Fibroblast of pulmonary artery (primary cell): ENCODE results near the gene SMTNL2.

Experiments
- DNase-seq: peaks from one replicate; pipeline ENCODE4 v3.0.0-alpha.2; 2010; ENCODE audit warnings: low read depth
- H3K4me3 ChIP-seq: replicated peaks from 2 replicates; pipeline ENCODE4 v1.5.1; 2011; ENCODE audit warnings: low read depth, mild to moderate bottlenecking, control low read depth, low read length, moderate library complexity
- TF ChIP-seq, protein P1 (sequence below): IDR thresholded peaks from 2 replicates; pipeline ENCODE4 v1.5.1; 2011; ENCODE audit warnings: mild to moderate bottlenecking, control low read depth, low read length, inconsistent platforms; ENCODE audit errors: missing control alignments

The SMTNL2 gene

DNA sequence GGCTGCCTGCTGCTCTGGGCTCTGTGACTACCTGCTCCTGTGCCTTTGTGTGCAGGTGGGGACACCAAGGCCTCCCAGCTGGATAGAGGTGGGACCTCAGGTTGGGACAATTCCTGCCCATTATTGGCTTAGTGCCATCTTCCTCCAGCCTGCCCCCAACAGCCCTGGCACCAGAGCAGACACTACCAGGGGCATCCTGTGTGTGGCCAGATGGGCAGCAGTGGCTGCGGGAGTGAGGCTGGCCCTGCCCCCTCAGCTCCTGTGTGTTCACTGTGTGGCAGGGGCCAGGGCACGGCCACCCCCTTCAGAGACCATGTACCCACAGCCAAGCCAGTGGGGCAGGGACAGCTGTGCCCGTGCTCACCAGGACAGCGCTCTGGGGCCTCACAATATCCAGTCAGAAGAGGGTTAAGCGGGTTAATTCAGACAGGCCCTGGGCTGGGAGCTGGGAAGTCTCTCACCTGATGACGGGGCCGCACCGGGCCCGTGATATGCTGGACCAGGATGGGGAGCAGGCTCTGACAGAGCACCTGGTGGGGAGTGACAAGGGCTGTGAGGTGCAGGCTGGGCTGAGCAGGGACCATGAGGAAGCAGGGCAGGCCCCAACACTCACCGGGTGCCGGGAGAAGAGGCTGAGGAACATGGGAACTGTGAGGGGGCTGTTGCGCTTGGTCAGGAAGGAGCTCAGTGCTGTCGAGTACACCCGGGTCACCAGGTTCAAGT, 42.2 kb upstream of the SMTNL2 start:
- no peak for DNase-seq
- TF ChIP-seq, protein P1, sequence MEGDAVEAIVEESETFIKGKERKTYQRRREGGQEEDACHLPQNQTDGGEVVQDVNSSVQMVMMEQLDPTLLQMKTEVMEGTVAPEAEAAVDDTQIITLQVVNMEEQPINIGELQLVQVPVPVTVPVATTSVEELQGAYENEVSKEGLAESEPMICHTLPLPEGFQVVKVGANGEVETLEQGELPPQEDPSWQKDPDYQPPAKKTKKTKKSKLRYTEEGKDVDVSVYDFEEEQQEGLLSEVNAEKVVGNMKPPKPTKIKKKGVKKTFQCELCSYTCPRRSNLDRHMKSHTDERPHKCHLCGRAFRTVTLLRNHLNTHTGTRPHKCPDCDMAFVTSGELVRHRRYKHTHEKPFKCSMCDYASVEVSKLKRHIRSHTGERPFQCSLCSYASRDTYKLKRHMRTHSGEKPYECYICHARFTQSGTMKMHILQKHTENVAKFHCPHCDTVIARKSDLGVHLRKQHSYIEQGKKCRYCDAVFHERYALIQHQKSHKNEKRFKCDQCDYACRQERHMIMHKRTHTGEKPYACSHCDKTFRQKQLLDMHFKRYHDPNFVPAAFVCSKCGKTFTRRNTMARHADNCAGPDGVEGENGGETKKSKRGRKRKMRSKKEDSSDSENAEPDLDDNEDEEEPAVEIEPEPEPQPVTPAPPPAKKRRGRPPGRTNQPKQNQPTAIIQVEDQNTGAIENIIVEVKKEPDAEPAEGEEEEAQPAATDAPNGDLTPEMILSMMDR, result no peak
- no peak overlapping the region for H3K4me3 ChIP-seq

DNA sequence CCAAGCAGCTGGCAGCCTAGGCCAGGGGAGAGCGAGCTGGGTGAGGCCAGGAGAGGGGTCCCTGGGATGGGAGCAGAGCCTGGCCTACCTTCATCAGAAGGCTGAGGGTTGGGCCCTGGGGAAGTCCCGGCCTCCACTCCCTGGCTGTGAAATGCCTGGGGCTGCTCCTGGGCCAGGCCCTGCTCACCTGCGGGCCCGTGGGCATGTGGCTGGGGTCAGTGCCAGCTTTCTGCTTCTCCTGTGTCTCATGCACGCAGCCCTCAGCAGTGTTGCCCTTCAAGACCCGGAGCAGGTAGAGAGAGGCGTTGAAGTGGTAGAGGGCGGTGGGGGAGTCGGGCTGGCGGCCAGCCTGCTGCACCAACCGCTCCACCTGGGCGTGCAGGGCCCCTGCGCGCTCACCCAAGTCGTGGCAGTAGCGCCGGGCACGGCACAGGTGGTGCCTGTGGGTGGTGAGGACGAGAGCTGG, 41.6 kb upstream of the SMTNL2 start:
- H3K4me3 ChIP-seq, result no peak overlapping the region
- TF ChIP-seq, protein P1, result no peak

DNA sequence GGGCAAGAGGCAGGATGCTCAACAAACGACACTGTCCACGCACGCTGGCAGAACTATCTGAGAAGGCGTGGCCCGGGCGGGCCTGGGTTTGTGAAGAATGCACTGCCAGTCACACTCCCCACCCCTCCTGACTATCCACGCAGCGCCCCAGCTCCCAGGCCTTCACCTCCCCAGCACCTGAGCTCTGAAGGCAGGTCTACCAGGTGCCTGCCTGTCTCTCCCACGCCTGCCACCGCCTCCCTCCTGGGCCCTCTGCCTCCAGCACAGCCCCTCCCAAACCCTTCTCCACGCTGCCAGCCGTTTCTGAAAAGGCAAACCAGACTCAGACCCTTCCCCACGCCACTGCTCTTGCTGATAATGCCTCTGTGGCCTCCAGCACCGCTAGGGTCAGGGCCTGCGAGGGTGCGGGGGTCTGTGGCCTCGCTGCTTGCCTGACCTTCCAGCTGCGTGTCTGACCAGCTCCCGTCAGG, 40.7 kb upstream of the SMTNL2 start:
- no peak for DNase-seq
- H3K4me3 ChIP-seq, result no peak overlapping the region
- TF ChIP-seq, protein P1, result no peak

More for the DNA sequence above, 41.6 kb upstream of the SMTNL2 start:
- DNase-seq, result no peak

DNA sequence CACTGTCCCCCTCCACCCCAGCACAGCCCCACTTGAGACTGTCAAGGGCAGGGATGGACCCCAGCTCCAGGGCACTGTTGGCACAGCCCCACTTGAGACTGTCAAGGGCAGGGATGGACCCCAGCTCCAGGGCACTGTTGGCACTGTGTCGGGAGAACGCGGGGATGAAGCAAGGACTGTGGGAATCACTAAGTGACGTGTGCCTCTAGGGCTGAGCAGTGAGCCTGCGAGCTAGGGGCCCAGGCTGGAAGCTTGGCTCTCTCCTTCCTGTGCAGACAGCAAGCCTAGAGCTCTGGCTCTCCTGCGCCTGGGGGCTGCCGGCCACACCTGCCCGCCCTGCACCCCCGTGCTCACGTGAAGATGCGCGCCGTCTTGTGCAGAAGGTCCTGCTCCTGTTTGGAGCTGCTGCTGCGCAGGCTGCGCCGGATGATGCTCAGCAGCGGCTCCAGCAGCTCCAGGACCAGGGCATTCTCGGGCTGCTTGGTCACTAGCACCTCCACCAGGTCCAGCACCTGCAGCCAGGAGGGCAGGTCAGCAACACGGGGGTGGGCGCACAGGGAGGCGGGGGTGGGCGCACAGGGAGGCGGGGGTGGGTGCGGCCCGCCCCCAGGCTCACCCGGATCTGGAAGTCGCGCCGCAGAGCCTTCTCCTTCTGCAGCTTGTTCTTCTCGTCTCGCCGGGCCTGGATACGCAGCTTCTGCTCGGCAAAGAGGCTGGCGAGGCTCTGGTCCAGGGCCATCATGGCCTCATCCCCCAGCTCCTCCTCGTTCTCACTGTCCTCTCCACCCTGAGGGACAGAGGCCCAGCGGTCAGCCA, 40.0 kb upstream of the SMTNL2 start:
- DNase-seq, result no peak
- TF ChIP-seq, protein P1, result no peak
- H3K4me3 ChIP-seq, result no peak overlapping the region

DNA sequence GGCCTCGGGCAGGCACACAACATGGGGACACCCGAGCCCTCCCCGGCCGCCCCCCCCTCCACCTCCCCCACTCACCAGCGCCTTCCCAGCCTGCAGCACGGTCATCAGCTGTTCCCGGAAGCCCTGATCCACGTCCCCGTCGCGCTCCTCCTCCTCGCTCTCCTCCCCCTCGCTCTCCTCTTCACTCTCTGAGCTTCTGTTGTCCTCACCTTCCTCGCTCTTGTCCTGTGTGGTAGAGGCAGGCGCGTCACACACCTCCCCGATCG, 39.4 kb upstream of the SMTNL2 start:
- no peak for DNase-seq
- TF ChIP-seq, protein P1, result no peak
- H3K4me3 ChIP-seq, result no peak overlapping the region

DNA sequence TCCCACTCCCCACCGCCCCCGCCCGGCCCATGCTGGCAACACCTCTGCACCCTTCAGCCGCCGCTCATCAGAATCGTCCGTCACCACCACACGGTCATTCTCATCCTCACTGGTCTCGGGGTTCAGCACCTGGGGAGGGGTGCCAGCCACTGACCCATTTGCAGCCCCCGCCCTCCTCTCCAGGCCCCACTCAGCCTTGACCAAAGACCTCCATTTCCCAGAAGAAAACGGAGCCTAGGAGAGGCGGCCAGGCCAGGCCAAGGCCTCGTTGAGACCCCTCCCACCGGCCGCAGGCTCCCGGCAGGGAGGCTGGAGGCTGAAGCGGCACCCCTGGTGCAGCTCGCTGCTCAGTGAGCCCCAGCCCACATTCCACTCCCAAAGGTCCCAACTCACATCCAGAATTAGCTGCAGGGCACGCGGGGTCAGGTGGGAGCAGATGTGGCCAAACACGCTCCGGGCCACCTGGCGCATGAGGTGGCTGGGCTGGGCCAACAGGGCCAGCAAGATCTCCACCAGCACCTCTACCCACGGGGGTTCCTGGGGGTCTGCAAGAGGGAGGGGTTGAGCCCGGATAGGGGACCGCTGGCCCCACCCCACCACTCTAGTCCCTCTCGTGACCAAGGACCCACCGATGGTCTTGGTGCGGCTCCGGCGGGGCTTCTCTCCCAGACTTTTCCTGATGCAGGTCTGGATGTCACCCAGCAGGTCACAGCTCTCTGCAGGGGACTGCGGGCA, 38.9 kb upstream of the SMTNL2 start:
- H3K4me3 ChIP-seq, result no peak overlapping the region
- no peak for DNase-seq
- TF ChIP-seq, protein P1, result no peak
